Measurements from ENCODE around the gene CCNQ.

DNA sequence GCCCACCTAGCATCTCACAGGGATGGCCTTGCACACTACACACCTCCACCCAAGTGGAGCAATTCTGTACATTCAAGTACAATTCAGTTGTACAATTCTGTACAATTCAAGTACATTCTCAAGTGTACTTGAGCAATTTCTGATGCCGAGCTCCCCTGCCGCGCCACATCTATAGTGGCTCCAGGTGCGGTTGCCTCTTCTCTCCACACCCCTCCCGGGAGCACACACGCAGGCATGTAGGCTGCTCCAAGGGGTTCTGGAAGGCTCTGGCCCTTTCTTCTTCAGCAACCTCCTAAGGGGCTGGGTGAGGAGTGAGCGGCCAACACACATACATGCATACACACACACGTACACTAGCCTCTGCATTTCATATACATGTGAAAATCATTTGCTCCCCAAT lies 29.2 kb upstream of the CCNQ start:
- TF ChIP-seq CTCF (IDR thresholded peaks at IDR 0.05) (no peak), EP300 (IDR thresholded peaks at IDR 0.05; ENCODE audit: borderline replicate concordance in 1 of 2, low read depth in 1 of 2, low read length in 1 of 2) (no peak), JUND (IDR thresholded peaks at IDR 0.05) (no peak), POLR2AphosphoS5 (IDR thresholded peaks at IDR 0.05; ENCODE audit: low read depth, low read length) (no peak), GABPA (IDR thresholded peaks at IDR 0.05; ENCODE audit: low read depth) (no peak)
- TF ChIP-seq, protein P1, sequence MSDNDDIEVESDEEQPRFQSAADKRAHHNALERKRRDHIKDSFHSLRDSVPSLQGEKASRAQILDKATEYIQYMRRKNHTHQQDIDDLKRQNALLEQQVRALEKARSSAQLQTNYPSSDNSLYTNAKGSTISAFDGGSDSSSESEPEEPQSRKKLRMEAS (IDR thresholded peaks at IDR 0.05; ENCODE audit: low read depth) = no peak
